HG03039 (cell line): Measurements from ENCODE around the gene PTPN6.
A peak's percentile ranks its signal among the peaks of the same experiment; 100 is the strongest.
"Not testable (repeated sequence)": the region's sequence is repeated elsewhere in the genome, so short reads cannot be mapped to it uniquely, and the experiment has no call there.

Experiments
- ATAC-seq: cut with Tn5 transposase; IDR thresholded peaks from one replicate; pipeline ENCODE4 v1.9.1; 2021; ENCODE audit warnings: mild to moderate bottlenecking, moderate library complexity; ENCODE audit not compliant: unreplicated experiment

PTPN6 gene

DNA sequence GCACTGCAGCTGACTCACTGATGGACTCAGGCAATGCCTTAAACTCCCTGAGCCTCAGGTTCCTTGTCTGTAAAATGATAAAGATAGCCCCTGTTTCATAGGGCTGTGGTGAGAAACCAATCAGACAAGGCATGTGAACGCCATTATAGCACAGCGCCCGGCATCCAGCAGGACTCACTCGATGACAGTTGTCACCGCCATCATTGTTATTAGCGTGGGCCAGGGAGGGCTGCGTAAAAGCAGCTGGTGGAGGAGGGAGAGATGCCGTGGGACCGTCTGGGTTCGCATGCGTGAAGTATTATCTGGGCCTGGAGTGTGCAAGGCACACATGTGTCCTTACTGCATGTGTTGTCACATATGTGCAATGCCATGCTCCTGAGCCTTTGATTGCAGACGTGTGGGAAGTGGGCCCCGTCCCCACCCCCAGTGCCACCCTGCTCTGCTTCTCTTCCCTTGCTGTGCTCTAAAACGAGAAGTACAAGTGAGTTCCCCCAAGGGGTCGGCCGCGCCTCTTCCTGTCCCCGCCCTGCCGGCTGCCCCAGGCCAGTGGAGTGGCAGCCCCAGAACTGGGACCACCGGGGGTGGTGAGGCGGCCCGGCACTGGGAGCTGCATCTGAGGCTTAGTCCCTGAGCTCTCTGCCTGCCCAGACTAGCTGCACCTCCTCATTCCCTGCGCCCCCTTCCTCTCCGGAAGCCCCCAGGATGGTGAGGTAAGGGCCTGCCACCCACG is at the start of gene PTPN6:
PTPN6 (plus strand) TSS at position 546 of the 730 bp plus-strand sequence; CDS start at position 703, 157 bp downstream.
- no peak for ATAC-seq

DNA sequence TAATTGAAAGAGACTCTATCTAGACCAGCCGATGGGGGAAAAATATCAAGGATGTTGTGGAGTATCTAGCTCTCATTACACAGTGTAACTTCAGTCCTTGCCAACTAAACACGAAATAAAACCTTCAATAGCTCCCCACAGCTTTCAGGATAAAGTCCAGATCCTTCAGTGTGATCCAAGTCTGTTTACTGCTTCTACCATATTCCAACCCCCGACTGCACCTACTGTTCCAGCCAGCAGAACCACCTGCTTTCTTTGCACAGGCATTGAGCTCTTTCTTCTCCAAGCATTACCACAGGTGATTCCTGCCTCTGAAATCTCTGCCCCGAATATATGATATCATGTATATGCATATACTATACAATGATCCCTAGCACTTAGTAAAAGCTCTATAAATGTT is 48.7 kb upstream of the PTPN6 start:
- ATAC-seq = no peak

DNA sequence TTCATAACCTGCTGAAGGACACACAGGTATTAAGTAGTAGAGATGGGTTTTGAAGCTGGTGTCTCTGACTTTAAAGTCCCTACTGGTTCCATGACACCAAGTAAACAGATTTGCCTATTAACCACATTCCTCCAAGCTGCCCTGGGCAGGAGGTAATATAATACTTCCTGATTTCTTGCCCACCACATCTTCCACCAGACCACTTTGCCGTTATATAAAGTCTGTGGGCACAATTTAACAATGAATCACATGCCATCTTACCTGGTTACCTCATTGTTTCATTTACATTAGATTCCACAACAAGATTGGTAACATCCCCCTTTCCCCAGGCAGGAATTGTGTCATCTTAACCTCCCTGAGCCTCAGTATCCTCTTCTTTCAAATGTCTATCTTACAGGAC is 47.4 kb upstream of the PTPN6 start:
- no peak for ATAC-seq

DNA sequence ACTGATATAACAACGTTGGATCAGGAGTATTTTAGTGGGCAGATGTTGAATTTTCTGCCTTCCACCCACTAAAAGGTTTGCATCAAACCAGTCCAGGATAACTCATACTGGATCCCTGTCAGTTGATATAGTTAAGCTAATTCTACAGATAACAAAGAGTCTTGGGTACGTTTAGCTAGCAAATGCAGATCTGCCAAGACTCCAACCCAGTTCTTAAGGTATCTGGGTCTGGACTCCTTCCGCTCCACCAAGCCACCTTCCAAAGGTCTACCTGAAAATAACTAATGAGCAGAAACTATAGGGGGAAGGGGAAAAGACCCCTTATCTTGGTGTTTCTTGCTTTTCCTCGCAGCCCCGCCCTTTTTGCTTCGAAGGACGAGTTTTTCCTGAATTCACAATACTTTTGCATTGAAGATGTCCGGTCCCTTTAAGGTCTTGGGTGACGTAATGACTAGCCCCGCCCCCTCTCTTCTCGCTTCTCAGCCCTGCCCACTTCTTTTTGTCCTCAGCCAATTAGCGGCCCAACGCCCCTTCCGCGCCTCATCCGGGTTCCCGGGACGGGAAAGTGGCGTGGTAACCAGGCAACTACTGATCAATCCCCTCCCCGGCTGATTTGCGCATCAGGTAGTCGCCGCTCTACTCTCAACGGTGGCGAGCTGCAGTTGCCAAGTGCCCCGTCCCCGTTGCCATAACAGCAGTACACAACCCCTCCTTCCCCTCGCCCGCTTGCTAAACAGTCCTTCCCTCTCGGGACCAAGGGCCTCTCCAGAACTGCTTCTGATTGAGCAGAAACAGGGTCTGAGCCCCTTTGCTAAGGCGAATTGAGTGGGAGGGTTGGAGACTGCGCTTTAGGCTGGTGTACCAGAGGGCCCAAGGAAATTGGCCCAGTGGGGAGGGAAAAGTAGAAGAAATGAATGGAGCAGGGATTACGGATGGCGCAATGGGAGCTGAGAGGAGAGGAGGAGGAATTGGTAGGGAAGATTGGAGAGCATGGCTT is 46.6 kb upstream of the PTPN6 start, which contains the start of gene LRRC23:
LRRC23 (plus strand) TSS at position 543 of the 997 bp plus-strand sequence. CDS start 812 bp downstream, outside the sequence.
- peak; percentile 94 for ATAC-seq

DNA sequence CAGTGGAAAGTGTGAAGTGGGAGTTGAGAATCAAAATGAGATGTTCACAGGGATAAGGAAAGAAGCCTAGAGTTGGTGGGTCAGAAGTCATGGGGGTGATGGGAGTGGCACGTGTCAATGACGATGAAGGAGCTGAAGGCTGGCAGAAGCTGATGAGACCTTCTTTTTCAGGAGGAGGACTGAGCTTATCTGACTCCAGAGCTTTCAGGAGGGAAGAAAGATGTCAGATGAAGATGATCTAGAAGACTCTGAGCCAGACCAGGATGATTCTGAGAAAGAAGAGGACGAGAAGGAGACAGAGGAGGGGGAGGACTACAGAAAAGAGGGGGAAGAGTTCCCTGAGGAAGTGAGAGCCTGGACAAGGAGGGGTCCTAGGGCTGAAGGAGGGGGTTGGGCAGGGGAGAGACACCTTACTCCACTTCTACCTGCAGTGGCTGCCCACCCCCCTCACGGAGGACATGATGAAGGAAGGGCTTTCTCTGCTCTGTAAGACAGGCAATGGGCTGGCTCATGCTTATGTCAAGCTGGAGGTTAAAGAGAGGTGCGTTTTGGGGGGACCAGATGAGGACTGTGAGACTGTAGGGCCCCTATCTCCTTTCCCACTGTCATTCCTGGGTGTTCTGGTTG is 45.6 kb upstream of the PTPN6 start:
- ATAC-seq = no peak

DNA sequence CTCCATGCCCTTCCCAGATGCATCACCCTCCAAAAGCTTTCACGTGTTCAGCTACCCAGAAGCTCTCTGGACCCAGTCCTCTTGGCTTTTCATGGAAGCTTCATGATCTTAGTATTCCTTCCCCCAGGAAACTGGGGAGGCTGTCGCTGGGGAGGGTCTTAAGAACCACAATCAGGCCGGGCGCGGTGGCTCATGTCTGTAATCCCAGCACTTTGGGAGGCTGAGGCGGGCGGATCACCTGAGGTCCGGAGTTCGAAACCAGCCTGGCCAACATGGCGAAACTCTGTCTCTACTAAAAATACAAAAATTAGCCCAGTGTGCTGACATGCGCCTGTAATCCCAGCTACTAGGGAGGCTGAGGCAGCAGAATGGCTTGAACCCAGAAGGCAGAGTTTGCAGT is 43.0 kb upstream of the PTPN6 start:
- not testable (repeated sequence) for ATAC-seq

DNA sequence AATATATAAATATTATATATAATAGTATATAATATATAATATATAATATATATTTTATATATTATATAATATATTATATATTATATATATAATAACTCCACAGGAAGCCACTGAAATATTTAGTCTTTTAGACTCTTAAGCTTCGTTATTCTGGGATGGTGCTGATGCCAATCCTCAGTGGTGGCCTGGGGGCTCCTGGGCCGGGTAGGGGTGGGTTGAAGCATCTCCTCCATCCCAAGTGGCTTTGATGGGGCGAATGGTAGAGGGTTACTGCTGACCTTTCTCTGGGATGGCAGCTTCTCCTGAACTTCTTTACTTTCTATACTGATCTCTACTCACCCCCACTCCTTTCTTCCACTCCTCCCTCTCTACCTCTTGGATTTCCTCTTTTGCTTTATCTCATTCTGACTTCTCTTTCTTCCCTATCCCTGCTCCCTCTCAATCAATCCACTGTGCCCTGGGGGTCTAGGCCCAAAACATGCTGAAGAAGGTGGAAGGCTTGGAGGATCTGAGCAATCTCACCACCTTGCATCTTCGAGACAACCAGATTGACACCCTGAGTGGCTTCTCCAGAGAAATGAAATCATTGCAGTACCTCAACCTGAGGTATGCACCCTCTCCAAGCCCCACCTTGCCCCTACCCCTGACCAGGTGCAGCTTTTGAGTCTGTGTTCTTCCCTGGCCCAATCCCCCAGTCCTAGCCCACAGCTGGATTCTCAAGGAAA is 41.6 kb upstream of the PTPN6 start:
- no peak for ATAC-seq

DNA sequence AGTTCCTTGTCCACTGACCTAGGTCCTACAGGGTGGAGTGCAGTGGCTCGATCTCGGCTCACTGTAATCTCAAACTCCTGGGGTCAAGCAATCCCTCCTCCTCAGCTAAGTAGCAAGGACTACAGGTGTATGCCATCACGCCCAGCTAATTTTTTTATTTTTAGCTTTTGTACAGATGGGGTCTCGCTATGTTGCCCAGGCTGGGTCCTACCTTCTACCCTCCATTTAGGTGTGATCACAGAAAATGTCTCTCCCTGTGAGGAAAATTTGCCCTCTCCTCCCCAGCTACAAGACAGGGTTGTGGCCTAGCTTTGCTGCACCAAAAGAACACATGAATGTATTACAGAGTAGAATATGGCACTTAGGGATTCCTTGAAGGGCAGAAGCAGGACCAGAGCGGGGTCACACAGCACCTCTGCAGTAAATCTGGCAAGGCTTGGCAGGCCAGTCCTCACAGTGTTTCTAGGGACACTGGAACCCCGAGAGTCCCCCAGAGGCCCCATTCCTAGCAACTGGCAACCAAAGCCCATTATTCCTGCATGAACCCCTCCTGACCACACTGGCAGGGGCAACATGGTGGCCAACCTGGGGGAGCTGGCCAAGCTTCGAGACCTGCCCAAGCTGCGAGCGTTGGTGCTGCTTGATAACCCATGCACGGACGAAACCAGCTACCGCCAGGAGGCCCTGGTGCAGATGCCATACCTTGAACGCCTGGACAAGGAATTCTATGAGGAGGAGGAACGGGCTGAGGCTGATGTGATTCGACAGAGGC is 38.8 kb upstream of the PTPN6 start:
- no peak for ATAC-seq

DNA sequence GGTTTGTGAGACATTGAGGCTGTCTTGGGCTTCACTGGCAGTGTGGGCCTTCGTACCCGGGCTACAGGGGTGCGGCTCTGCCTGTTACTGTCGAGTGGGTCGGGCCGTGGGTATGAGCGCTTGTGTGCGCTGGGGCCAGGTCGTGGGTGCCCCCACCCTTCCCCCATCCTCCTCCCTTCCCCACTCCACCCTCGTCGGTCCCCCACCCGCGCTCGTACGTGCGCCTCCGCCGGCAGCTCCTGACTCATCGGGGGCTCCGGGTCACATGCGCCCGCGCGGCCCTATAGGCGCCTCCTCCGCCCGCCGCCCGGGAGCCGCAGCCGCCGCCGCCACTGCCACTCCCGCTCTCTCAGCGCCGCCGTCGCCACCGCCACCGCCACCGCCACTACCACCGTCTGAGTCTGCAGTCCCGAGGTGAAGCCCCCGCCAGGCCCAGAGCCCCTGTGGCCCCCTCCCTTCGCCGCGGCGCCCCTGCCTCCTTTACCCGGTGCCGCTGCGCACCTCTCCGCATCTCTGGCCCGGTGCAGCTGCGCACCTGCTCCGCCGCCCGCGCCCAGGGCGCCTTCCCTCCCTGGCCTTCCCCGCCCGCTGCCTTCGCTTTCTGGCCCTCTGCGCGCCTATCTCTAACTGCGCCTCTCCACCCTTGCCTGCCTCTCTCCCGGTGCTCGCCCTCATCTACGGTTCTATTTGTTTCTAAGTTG is 36.8 kb upstream of the PTPN6 start, which contains the start of gene ENO2:
ENO2 (plus strand) TSS at position 335 of the 701 bp plus-strand sequence. CDS start 1,253 bp downstream, outside the sequence.
- ATAC-seq = peak; percentile 47

DNA sequence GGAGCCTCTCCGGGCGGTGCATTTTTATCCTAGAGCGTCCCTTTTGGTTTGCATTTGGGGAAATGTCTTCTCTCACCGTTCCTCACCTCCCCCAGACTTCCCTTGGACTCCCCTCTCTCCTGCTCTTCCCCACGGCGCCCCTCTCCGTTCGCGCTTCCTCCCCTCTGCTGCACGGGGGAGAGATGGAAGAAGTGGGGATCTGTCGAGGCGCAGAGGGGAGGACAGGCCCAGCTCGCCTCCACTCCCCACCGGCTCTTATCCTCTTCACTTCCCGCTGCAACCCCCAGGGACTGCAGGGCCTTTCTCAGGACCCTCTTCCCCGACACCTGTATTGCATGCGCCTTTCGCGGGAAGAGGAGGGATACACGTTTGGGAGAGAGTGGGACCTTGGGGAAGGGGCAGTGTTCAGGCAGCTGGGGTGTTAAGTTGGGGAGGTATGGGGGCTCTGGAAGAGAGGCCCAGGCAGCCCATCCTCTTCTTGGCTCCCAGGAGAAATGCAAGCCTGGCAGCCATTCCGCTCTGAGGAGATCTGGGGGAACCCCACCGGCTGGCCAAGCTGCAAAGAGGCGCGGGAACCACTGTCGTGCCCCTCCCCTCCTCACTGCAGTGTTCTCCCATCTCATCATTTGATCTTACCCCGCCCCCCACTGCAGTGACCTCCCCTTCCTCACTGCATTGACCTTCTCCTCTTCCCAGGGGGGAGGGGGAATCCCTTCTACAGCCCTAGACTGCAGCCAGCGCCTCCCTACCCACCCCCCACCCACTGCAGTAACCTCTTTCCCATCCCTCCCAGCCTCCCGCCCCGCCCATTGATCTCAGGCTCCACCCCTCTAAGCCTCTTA is 36.0 kb upstream of the PTPN6 start:
- ATAC-seq = no peak

DNA sequence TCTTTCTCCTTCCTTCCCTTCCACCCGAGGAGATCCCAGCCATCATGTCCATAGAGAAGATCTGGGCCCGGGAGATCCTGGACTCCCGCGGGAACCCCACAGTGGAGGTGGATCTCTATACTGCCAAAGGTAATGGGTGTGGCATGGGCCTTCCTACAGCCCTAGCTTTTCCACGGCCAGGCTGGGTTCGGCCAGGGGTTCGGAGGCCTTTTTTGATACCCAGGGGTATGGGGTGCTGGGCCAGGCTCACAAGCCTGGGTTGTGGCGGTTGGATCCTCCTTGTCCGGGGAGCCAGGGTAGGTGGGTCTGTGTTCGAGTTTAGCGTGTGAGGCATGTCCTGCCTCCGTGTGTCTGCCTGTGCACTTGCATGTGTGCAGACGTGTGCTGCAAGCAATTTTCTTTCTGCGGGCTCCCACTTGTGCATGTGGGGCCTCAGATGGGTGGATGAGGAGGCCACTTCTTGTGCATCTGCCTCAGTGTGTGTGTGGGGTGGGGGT is 35.3 kb upstream of the PTPN6 start:
- no peak for ATAC-seq

DNA sequence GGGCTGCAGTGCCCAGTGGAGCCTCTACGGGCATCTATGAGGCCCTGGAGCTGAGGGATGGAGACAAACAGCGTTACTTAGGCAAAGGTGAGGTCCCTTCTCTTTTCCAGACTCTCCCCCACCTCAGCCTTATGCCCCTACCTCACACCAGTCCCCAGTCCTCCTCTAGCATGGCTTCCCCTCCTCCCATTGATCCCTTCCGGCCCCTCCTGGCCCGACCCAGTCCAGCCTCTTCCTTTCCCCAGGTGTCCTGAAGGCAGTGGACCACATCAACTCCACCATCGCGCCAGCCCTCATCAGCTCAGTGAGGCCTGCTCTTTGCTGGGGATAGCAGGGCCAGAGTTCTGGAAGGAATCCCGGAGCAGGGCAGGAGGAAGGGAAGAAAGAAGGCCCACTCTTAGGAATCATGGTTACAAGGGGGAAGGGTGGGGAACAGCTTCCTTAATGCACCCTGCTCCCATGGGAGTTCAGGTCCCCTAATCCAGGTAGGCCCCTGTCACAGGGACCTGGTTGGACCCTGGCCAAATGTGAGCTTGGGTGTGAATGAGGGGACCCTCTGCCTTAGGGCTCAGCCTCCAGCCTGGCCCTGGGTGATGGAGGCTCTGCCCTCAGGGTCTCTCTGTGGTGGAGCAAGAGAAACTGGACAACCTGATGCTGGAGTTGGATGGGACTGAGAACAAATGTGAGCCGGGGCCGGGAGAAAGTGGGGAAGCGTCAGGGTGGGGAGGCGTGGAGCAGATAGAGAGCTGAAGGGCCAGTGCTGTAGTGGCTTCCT is 34.5 kb upstream of the PTPN6 start:
- ATAC-seq = no peak

DNA sequence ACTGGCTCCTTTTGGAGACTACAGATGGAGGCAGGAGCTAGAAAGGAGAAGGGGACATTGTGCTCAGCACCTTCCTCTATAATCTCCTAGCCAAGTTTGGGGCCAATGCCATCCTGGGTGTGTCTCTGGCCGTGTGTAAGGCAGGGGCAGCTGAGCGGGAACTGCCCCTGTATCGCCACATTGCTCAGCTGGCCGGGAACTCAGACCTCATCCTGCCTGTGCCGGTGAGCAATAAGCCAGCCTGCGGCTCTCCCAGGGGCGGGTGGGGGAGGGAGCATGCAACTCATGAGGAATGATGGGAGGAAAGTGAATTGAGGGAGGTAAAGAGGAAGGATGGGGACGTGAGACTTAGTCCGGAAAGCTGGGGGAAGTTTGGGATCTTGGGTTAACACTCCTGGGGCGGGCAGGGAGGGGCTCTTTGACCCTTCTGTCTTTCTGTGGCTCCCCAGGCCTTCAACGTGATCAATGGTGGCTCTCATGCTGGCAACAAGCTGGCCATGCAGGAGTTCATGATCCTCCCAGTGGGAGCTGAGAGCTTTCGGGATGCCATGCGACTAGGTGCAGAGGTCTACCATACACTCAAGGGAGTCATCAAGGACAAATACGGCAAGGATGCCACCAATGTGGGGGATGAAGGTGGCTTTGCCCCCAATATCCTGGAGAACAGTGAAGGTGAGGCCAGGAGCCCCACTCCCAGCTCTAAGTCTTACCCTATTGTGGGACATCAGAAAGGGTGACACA is 33.5 kb upstream of the PTPN6 start:
- ATAC-seq = no peak

DNA sequence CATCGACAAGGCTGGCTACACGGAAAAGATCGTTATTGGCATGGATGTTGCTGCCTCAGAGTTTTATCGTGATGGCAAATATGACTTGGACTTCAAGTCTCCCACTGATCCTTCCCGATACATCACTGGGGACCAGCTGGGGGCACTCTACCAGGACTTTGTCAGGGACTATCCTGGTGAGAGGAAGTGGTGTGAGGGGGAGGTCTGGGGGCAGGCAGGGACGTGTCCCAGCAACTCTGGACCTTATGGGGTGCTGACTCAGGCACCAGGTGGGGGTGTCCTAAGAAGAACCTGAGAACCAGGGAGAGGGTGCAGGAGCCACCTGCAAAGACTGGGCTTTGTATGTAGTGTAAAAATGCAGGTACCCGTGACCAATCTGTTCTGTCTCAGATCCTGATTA is 31.6 kb upstream of the PTPN6 start:
- ATAC-seq = no peak

DNA sequence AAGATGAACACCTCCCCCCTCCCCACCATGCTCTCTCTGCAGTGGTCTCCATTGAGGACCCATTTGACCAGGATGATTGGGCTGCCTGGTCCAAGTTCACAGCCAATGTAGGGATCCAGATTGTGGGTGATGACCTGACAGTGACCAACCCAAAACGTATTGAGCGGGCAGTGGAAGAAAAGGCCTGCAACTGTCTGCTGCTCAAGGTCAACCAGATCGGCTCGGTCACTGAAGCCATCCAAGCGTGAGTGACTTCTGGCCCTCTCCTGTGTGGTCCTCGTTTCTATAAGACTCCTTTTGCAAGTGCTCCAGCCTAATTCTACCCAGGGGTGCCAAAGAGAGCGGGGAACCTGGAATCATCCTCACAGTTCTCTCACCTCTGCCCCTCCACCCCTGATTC is 29.6 kb upstream of the PTPN6 start:
- no peak for ATAC-seq
